DOHH2 (cell line): Measurements from ENCODE around the gene KCTD1.

Experiments used
- EZH2phosphoT487 ChIP-seq: fragments of 200-600 bp; sonication (generic); IDR thresholded peaks from 2 replicates; pipeline ENCODE4 v1.6.1; 2017; ENCODE audit warnings: borderline replicate concordance, mild to moderate bottlenecking, antibody characterized with exemption, low read length, moderate library complexity, mixed read lengths
- TF ChIP-seq, protein P1 (sequence below): fragments of 200-600 bp; sonication (generic); IDR thresholded peaks from one replicate; pipeline ENCODE4 v1.5.1; 2014; ENCODE audit warnings: antibody characterized with exemption, mild to moderate bottlenecking, low read depth, low read length; ENCODE audit not compliant: poor library complexity, severe bottlenecking

DNA sequence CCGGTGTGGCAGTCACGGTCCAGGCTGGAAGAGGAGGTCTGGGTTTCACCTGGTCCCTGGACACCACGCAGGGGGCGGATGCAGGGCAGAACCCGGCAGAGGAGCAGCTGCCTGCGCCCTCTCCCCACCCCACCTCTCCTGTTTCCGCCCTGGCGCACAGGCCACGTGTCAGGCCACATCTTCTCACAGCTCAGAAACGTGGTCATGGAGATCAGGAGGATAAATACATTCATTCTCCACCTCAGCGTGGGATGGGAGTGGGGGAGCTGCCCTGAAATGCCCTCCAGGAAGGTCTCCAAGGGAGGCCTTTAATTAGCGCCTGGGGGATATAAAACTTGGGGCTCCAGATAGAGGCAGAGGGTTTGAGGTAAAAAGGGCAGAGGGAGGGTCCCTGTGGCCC is 142.0 kb downstream of the KCTD1 start:
- TF ChIP-seq, protein P1, sequence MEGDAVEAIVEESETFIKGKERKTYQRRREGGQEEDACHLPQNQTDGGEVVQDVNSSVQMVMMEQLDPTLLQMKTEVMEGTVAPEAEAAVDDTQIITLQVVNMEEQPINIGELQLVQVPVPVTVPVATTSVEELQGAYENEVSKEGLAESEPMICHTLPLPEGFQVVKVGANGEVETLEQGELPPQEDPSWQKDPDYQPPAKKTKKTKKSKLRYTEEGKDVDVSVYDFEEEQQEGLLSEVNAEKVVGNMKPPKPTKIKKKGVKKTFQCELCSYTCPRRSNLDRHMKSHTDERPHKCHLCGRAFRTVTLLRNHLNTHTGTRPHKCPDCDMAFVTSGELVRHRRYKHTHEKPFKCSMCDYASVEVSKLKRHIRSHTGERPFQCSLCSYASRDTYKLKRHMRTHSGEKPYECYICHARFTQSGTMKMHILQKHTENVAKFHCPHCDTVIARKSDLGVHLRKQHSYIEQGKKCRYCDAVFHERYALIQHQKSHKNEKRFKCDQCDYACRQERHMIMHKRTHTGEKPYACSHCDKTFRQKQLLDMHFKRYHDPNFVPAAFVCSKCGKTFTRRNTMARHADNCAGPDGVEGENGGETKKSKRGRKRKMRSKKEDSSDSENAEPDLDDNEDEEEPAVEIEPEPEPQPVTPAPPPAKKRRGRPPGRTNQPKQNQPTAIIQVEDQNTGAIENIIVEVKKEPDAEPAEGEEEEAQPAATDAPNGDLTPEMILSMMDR = no peak
- TF ChIP-seq EZH2phosphoT487 = no peak
